PFSK-1 (cell line): ENCODE data around the gene CYP27A1.

Source experiments
- FOXP2 ChIP-seq: optimal IDR thresholded peaks from 2 replicates; pipeline ENCODE3; 2011; ENCODE audit warnings: borderline replicate concordance, control low read depth, inconsistent platforms; ENCODE audit not compliant: insufficient read depth; ENCODE audit errors: extremely low read length, extremely low read depth
- POLR2AphosphoS5 ChIP-seq: IDR thresholded peaks from 2 replicates; pipeline ENCODE4 v1.6.1; 2012; ENCODE audit warnings: low read depth, mild to moderate bottlenecking, control low read depth, low read length, moderate library complexity
- SIN3A ChIP-seq: IDR thresholded peaks from 2 replicates; pipeline ENCODE4 v1.6.1; 2012; ENCODE audit warnings: mild to moderate bottlenecking, low read length, moderate library complexity, borderline replicate concordance; ENCODE audit not compliant: insufficient read depth
- TAF1 ChIP-seq: IDR thresholded peaks from 2 replicates; pipeline ENCODE4 v1.6.1; 2012; ENCODE audit warnings: low read length, control low read depth, borderline replicate concordance; ENCODE audit not compliant: insufficient read depth
- TF ChIP-seq, protein P1 (sequence below), 2 experiments: IDR thresholded peaks; 2 replicates each; pipeline versions ENCODE4 v1.6.1 to v1.8.0; 2011 to 2012; ENCODE audit warnings: low read depth in 2 of 2, low read length in 2 of 2, control low read depth in 1 of 2, inconsistent platforms in 1 of 2, mild to moderate bottlenecking in 1 of 2, moderate library complexity in 1 of 2; ENCODE audit not compliant: insufficient read depth in 1 of 2

Gene CYP27A1

DNA sequence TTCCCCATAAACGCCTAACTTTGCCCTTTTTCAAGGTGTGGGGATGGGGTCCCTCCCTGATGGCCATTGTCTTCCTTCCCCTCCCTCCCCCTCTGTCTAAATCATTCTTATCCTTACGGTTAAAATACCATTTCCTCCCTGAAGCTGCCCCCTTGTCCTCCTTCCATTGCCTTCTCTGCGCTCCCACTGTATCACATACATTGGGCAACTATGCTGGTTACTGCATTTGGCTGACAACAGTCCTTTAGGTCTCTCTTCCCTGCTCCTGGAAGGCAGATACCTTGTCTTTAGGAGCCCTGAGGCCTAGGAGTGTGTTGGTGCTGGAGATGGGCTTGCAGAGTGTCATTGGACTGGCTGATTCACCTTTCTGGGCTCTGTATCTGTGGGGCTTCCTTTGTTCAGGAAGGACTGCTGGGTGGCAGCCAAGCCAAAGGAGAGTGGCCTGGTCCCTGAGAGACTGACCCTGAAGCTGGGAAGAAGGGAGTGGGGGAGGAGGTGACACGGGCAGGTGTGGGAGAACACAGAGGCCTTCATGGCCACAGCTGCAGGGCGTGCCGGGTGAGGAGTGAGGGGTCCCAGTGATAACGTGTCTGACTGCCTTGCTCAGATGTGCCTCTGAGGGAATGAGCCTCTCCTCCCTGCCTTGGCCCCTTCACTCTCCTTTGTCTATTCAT lies 79.8 kb downstream of the CYP27A1 start:
- no peak for TF ChIP-seq TAF1
- TF ChIP-seq SIN3A: no peak
- TF ChIP-seq POLR2AphosphoS5: no peak
- no peak for TF ChIP-seq FOXP2
- TF ChIP-seq, protein P1, sequence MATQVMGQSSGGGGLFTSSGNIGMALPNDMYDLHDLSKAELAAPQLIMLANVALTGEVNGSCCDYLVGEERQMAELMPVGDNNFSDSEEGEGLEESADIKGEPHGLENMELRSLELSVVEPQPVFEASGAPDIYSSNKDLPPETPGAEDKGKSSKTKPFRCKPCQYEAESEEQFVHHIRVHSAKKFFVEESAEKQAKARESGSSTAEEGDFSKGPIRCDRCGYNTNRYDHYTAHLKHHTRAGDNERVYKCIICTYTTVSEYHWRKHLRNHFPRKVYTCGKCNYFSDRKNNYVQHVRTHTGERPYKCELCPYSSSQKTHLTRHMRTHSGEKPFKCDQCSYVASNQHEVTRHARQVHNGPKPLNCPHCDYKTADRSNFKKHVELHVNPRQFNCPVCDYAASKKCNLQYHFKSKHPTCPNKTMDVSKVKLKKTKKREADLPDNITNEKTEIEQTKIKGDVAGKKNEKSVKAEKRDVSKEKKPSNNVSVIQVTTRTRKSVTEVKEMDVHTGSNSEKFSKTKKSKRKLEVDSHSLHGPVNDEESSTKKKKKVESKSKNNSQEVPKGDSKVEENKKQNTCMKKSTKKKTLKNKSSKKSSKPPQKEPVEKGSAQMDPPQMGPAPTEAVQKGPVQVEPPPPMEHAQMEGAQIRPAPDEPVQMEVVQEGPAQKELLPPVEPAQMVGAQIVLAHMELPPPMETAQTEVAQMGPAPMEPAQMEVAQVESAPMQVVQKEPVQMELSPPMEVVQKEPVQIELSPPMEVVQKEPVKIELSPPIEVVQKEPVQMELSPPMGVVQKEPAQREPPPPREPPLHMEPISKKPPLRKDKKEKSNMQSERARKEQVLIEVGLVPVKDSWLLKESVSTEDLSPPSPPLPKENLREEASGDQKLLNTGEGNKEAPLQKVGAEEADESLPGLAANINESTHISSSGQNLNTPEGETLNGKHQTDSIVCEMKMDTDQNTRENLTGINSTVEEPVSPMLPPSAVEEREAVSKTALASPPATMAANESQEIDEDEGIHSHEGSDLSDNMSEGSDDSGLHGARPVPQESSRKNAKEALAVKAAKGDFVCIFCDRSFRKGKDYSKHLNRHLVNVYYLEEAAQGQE (IDR thresholded peaks at IDR 0.05; ENCODE audit: insufficient read depth in 1 of 2, low read depth in 2 of 2, low read length in 2 of 2): no peak

DNA sequence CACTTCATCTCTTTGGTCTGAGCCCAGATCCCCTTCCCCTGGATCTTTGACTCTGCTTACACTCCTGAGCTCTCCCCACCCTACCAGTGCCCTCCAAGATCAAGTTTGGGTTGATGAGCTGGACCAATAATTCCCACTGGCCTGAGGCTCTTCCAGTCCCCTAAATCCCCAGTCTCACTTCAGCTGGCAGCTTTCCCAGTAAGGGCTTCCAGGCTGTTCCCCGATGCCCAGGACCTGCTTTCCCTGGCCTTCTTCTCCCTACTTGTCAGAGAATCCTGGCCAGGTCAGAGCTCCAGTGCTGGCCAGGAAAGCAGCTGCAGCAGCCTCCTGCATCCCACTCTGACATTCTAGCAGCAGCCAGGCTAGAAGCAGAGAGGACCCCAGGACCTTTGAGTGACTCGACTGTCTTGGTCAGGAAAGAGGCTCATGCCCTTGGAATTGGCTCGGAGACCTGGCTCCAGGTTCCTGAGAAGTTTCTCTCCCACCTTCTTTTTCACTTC lies 81.1 kb downstream of the CYP27A1 start:
- TF ChIP-seq SIN3A: no peak
- no peak for TF ChIP-seq POLR2AphosphoS5
- TF ChIP-seq TAF1: no peak
- TF ChIP-seq, protein P1 (IDR thresholded peaks at IDR 0.05; ENCODE audit: insufficient read depth in 1 of 2, low read depth in 2 of 2, low read length in 2 of 2): no peak
- TF ChIP-seq FOXP2: no peak
